Stimulated activated CD8-positive, alpha-beta memory T cell treated with anti-CD3 and anti-CD28 coated beads, Interleukin-2, amount 100 ng/mL, for 48 hours (primary cell): ENCODE data around the gene QSOX1.

Experiments used
- DNase-seq, 2 donors: peaks; one replicate each; pipeline ENCODE4 v3.0.0-alpha.2; 2020; ENCODE audit warnings: low read depth in 2 of 2

Gene QSOX1

GRCh38 chr1:180235077-180235501, 80.4 kb downstream of the QSOX1 start:
- DNase-seq, result no peak

GRCh38 chr1:180235502-180236239, 81.0 kb downstream of the QSOX1 start:
- no peak for DNase-seq

- DNase-seq, result no peak
Measured at GRCh38 chr1:180236698-180237509, 82.2 kb downstream of the QSOX1 start.

GRCh38 chr1:180237869-180238476, 83.3 kb downstream of the QSOX1 start:
- no peak for DNase-seq

GRCh38 chr1:180238675-180239074, 84.0 kb downstream of the QSOX1 start:
- no peak for DNase-seq

- DNase-seq, result no peak
Measured at GRCh38 chr1:180239145-180240096, 84.8 kb downstream of the QSOX1 start.

GRCh38 chr1:180241716-180242544, 87.3 kb downstream of the QSOX1 start:
- DNase-seq, result no peak

- DNase-seq, result no peak
Measured at GRCh38 chr1:180243517-180244221, 89.0 kb downstream of the QSOX1 start.

- no peak for DNase-seq
Measured at GRCh38 chr1:180244840-180245239, 90.2 kb downstream of the QSOX1 start.

GRCh38 chr1:180246579-180246978, 91.9 kb downstream of the QSOX1 start:
- DNase-seq, result no peak

GRCh38 chr1:180247061-180247460, 92.4 kb downstream of the QSOX1 start:
- DNase-seq, result no peak

- DNase-seq, result no peak
Measured at GRCh38 chr1:180247580-180247979, 92.9 kb downstream of the QSOX1 start.

GRCh38 chr1:180248176-180248575, 93.5 kb downstream of the QSOX1 start:
- DNase-seq, result no peak

GRCh38 chr1:180248731-180249681, 94.3 kb downstream of the QSOX1 start:
- no peak for DNase-seq

- no peak for DNase-seq
Measured at GRCh38 chr1:180249725-180250498, 95.2 kb downstream of the QSOX1 start.

- no peak for DNase-seq
Measured at GRCh38 chr1:180250499-180250770, 95.8 kb downstream of the QSOX1 start.

GRCh38 chr1:180250883-180251509, 96.3 kb downstream of the QSOX1 start:
- DNase-seq, result no peak
